HG02642 (cell line): ENCODE results near the gene DNAJC4.

Source experiments
- ATAC-seq: cut with Tn5 transposase; IDR thresholded peaks from one replicate; pipeline ENCODE4 v1.9.1; 2021; ENCODE audit warnings: mild to moderate bottlenecking; ENCODE audit not compliant: unreplicated experiment, poor library complexity

The DNAJC4 gene

DNA sequence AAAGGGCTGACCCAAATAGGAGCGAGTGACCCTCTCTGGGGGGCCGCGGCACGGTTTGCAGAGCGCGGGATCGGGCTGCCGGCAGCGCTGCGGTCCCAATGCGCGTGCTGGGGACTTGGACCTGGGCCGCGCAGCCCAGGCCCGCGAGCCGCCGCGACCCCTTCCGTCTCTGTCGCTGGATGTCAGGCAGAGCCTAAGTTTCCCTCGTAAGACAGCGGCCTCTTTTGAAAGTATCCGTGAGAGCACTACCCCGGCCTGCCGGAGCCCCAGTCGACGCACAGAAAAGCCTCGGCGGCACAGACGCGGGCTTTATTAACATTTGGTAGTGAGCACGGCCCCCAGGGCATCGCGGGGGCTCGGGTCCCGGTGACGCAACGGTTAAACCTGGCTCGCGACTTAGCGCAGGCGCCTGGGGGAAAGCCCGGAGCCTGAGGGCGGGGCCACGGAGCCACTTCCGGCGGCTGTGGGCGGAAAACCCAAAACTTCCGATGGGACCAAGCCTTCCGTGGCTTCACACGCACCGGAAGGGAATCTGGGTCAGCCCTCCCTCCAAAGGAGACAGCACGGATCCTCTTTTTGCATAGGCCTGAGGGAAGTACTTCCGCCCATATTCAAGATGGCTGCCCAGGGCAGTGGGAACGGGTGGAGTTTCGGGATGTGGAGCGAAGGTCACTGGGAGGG is 39.3 kb downstream of the DNAJC4 start:
- ATAC-seq: peak; percentile 74

DNA sequence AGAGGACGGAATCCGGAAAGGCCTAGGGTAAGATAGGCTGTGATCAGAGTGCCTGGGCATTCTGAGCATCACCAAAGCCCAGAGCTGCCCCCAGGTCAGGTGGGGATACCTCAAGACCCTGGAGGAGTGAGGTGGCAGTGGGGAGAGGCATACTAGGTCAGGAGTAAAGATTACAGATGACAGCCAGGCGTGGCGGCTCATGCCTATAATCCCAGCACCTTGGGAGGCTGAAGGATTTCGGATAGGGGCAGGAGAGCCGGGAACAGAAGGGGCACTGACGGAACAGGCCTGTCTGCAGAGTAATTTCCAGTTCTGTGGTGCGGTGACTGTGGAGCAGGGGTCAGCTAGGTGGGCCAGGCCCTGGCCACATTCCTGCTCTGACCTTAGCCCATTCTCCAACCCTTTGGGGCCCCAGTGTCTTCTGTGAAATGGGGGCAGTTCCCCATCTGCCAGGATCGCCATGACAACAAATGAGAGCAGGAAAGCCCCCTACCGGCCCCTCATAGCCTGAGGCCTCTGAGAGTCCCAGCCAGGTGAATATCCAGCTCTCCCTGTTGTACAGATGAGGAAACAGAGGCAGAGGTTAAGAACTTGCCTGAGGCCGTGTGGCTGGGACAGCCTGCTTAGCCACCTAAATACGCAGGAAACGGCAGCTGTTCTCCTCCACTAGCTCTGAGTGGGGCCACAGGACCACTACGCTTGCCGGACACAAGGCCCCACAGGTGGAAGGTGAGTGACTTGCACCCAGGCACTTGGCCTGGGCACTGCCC is 44.9 kb downstream of the DNAJC4 start:
- ATAC-seq: no peak

DNA sequence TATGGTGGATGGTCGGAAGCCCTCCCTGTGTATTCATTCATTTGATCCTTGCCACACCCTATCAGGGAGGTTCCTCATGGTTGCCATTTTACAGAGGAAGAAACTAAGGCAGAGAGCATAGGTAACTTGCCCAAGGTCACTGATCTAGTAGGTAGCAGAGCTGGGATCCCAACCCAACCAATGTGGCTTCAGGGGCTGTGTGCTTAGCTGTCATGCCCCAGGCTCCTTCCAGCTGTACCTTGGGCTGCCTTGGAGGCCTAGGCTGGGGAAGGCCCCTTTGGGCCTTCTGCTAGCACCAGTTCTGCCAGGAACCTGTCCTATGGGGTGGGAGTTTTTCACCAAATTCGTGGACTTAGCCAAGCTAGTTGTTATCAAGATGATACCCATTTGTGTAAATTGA is 45.5 kb downstream of the DNAJC4 start:
- no peak for ATAC-seq

DNA sequence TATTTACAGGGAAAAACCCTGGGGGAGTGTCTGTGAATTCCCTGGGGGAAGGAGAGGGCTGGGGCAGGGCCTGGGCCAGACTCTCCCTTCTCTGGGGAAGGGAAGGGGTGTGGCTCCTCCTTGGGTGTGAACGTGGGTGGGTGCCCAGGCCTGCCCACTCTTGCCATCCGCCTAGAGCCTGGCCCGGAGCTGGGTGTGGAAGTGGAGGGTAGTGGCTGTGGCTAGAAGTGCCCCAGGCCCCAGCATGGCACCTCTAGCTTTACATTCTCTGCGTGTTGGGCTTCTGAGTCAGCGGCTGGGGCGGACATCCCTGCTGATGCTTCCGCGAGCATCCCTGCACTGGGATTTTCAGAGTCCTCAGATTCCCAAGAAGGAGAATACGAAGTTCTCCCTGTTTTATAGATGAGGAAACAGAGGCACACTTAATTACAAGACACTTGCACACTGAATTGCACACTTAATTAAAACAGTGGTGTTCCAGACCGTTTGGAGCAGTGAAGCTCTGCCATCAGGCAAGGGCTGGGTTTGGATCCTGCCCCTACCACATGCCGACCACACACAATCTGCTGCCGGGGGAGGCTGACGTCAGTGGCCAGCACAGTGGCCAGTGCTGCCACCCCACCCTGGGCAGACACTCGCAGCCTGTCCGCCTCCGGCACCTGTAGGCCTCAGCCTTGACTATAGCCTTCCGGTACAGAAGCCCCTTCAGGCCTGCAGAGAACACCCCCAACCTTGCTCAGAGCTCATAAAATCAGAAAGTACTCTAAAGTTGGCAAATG is 46.5 kb downstream of the DNAJC4 start:
- no peak for ATAC-seq

DNA sequence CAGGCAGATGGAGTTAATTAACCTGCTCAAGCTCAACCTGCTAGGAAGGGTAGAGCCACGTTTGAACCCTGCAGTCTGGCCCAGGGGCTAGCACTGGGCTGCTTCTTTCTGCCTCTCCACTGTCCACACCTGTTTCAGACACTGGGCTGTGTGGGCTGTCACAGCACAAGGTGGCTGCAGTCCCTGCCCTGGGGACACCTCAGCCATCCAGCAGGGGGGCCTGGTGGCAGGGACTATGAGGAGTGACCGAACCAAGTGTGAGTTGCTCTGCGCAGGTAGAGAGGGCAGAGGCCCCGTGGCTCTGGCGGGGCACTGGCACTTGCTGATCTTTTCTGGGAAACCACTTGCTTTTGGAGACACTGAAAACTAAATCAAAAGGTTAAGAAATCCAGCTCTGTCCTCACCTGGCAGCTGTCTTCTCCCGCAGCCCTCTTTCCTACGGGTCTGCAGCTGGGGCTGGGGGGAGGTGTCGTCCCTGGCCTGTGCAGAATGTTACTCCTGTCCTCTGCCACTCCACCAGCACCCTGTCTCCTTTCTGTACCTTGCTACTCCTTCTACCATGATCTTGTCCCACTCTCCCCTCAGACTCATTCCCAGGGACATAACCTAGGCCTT is 48.3 kb downstream of the DNAJC4 start:
- no peak for ATAC-seq

DNA sequence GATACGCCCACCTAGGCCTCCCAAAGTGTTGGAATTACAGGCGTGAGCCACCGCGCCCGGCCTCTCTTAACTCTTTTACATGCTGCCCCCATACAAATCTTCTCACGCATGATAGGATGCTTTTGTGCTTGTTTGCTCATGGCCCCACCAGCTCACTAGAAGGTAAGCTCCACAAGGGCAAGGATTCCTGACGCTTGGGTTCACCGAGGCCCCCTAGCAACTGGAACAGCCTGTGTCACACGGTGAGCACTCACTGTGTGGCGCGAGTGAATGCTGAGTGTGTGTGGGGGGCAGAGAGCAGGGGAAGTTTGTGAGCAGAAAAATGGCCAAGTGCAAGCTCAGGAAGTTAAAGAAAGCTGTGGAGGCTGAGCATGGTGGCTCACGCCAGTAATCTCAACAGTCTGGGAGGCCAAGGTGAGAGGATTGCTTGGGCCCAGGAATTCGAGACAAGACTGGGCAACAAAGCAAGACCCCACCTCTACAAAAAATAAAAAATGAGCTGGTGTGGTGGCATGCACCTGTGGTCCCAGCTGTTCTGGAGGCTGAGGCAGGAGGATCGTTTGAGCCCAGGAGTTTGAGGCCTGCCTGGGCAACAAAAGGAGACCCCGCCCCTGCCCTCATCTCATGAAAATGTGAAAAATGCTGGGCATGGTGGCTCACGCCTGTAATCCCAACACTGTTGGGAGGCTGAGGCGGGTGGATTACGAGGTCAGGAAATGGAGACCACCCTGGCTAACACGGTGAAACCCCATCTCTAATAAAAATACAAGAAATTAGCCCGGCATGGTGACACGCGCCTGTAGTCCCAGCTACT is 51.8 kb downstream of the DNAJC4 start:
- ATAC-seq: no peak

DNA sequence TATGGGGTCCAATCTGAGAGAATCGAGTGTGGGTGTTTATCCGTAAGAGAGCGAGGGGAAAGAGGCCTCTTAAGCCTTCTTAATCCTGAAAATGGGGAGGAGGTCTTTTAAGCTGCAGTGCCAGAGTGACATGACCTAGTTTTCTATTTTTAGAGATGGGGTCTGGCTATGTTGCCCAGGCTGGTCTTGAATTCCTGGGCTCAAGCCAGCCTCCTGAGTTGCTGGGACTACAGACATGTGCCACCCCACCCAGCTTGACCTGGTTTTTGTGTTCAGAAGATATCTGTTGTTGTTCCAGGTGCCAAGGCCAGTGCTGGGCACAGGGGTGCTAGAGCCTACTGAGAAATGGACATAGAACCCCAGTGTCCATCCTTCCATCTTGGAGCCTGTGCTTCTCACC is 52.7 kb downstream of the DNAJC4 start:
- no peak for ATAC-seq
